Pancreas (tissue), 10 donors: Measurements from ENCODE around the gene PLEKHM3. TPM values are rescaled to one million over a fixed set of nuclear protein-coding genes. Genes with fewer than 3 reads are reported as not detected.

Source experiments
- ATAC-seq, 4 donors: fragments of 200-7000 bp; cut with Tn5 transposase; one replicate each; pipeline versions ENCODE4 v1.8.0 to v1.9.1; 2020; ENCODE audit warnings: mild to moderate bottlenecking in 4 of 4, moderate library complexity in 4 of 4
- DNase-seq, 6 donors: peaks; one replicate each; pipeline ENCODE4 v3.0.0-alpha.2; 2020
- FAIRE-seq: peaks from 2 replicates; lab custom pipeline; 2012; peaks lifted over from hg19 to GRCh38; lab: Jason Lieb, UNC
- H3K27ac ChIP-seq, 4 donors: fragments of 200-600 bp; sonication (generic); 1 replicate in 3 of 4; 2 replicates in 1 of 4; pipeline versions ENCODE4 v1.5.0 to v1.8.0; 2020
- H3K27me3 ChIP-seq, 4 donors: fragments of 200-600 bp; one replicate each; pipeline ENCODE4 v1.8.0; 2021
- H3K36me3 ChIP-seq, 3 donors: fragments of 200-600 bp; sonication (generic) in 1 of 3; one replicate each; pipeline versions ENCODE4 v1.5.0 to v1.8.0; 2020 to 2021
- H3K4me1 ChIP-seq, 3 donors: fragments of 200-600 bp; one replicate each; pipeline ENCODE4 v1.8.0; 2021
- H3K4me3 ChIP-seq, 4 donors: fragments of 200-600 bp; sonication (generic) in 2 of 4; one replicate each; pipeline versions ENCODE4 v1.5.0 to v1.8.0; 2020 to 2021
- H3K9me3 ChIP-seq, 4 donors: fragments of 200-600 bp; one replicate each; pipeline ENCODE4 v1.8.0; 2021
- CTCF ChIP-seq, 4 donors: fragments of 200-600 bp; sonication (generic) in 3 of 4; IDR thresholded peaks; one replicate each; pipeline versions ENCODE4 v1.5.0 to v1.8.0; 2021; ENCODE audit warnings: antibody characterized with exemption in 4 of 4
- WGBS, 2 donors: extraction: QIAGEN DNeasy Blood & Tissue Kit; methylation state at CpG; one replicate each; pipeline ENCODE4 v1.1.7; 2013; 5-methylcytosine and 5-hydroxymethylcytosine counted together
- intact Hi-C, 3 donors: fragments of 100-400 bp; cut with DNase I; formaldehyde crosslinking; loops; one replicate each; pipeline versions ENCODE4 v1.11.1 to v1.14.2; 2022
- polyA plus RNA-seq, 2 donors: library from polyadenylated mRNA; stranded (reverse); fragments of 200-250 nt; gene quantifications; one replicate each; pipeline ENCODE4 v1.2.3, GENCODE V29; 2013
- total RNA-seq, 6 donors: library from RNA; stranded (reverse); fragmentation: NEBNext Ultra II Directional in 4 of 6; extraction: Animal tissue kit (Norgen Biotek cat#: 25700) in 4 of 6; gene quantifications; one replicate each; pipeline versions ENCODE4 v1.2.1 to v1.2.4, GENCODE V29; 2021 to 2023
- donor health status: healthy with polysubstance abuse.
- donor health status: DM: no; HTN: no; CAD: no; lungs with moderate emphysema.
- donor health status: DM: no; HTN: no; CAD: no.
- donor health status: control.
- donor health status: control.
- donor health status: Bipolar disorder and iron deficiency.
- donor health status: DM: yes; HTN: yes; CAD: no.
- donor health status: DM: no; HTN: no; CAD: no.
- donor health status: DM: no; HTN: no; CAD: no.
- donor health status: DM: yes; HTN: yes; CAD: no.

The PLEKHM3 gene
- total and polyA plus RNA-seq, 8 donors, result 3.0 to 10.2 (median 5.4) TPM

- no peaks in the 10 kb centered on the region for H3K9me3 ChIP-seq
- H3K27me3 ChIP-seq, result no peaks in the 10 kb centered on the region
- H3K4me3 ChIP-seq, result no peak overlapping the region
- H3K4me1 ChIP-seq, result peaks cover 0 to 10% (median 9%) of the 10 kb centered on the region in 3 donors
- H3K36me3 ChIP-seq, result no peaks in the 10 kb centered on the region
- FAIRE-seq (no peak), DNase-seq (no peak), ATAC-seq (peak in 1 of 4 donors; percentile 29)
- H3K27ac ChIP-seq, result no peak overlapping the region
- 68 to 75% methylated on average over 3 of the region's 3 CpGs for WGBS, 2 donors
- no peak for TF ChIP-seq CTCF (IDR thresholded peaks at IDR 0.05)
- intact Hi-C loops, result loop anchor here in 1 of 3 donors (10.0 kb wide), 1 partner anchor 202 kb away; the partner anchor contains the start of gene FZD5
Measured at GRCh38 chr2:207967121-207967520, 58.2 kb downstream of the PLEKHM3 start.

GRCh38 chr2:207960911-207961310 is 64.4 kb downstream of the PLEKHM3 start:
- Histone ChIP-seq H3K36me3 (no peaks in the 10 kb centered on the region), H3K4me3 (no peak overlapping the region), H3K27ac (no peak overlapping the region), H3K9me3 (no peaks in the 10 kb centered on the region), H3K4me1 (no peaks in the 10 kb centered on the region), H3K27me3 (no peaks in the 10 kb centered on the region)
- intact Hi-C loops, result loop anchor here in 1 of 3 donors (10.0 kb wide), 1 partner anchor 196 kb away; the partner anchor contains the start of gene FZD5
- ATAC-seq (no peak), DNase-seq (no peak), FAIRE-seq (no peak)
- TF ChIP-seq CTCF (IDR thresholded peaks at IDR 0.05), result no peak
- 89 to 93% methylated on average over 1 of the region's 1 CpG for WGBS, 2 donors

- no peak for TF ChIP-seq CTCF (IDR thresholded peaks at IDR 0.05)
- Histone ChIP-seq H3K27ac (no peak overlapping the region), H3K4me1 (no peaks in the 10 kb centered on the region), H3K4me3 (no peak overlapping the region), H3K9me3 (no peaks in the 10 kb centered on the region), H3K27me3 (no peaks in the 10 kb centered on the region), H3K36me3 (no peaks in the 10 kb centered on the region)
- DNase-seq (no peak), ATAC-seq (no peak), FAIRE-seq (no peak)
- 56 to 96% methylated on average over 1 of the region's 1 CpG for WGBS, 2 donors
- intact Hi-C loops, result loop anchor here in 1 of 3 donors (10.0 kb wide), 1 partner anchor 195 kb away; the partner anchor contains the start of gene FZD5
Measured at GRCh38 chr2:207960090-207960489, 65.2 kb downstream of the PLEKHM3 start.

- Histone ChIP-seq H3K27me3 (no peaks in the 10 kb centered on the region), H3K36me3 (no peaks in the 10 kb centered on the region), H3K4me1 (no peaks in the 10 kb centered on the region), H3K9me3 (no peaks in the 10 kb centered on the region), H3K27ac (no peak overlapping the region), H3K4me3 (no peak overlapping the region)
- no peak for FAIRE-seq
- no peak for ATAC-seq
- no peak for DNase-seq
- WGBS, 2 donors, result 80 to 86% methylated on average over 3 of the region's 3 CpGs
- intact Hi-C loops, result no loop called here
- TF ChIP-seq CTCF (IDR thresholded peaks at IDR 0.05), result no peak
Measured at GRCh38 chr2:207956771-207957170, 68.6 kb downstream of the PLEKHM3 start.

GRCh38 chr2:207955456-207955855 is 69.9 kb downstream of the PLEKHM3 start:
- no peak for ATAC-seq
- no peak overlapping the region for H3K4me3 ChIP-seq
- peaks cover 0 to 2% (median 0%) of the 10 kb centered on the region in 3 donors for H3K4me1 ChIP-seq
- FAIRE-seq, result no peak
- TF ChIP-seq CTCF (IDR thresholded peaks at IDR 0.05), result no peak
- intact Hi-C loops, result no loop called here
- H3K36me3 ChIP-seq, result no peaks in the 10 kb centered on the region
- no peaks in the 10 kb centered on the region for H3K27me3 ChIP-seq
- H3K9me3 ChIP-seq, result no peaks in the 10 kb centered on the region
- WGBS, 2 donors, result 40 to 78% methylated on average over 1 of the region's 1 CpG
- H3K27ac ChIP-seq, result no peak overlapping the region
- no peak for DNase-seq
